Right cardiac atrium (tissue), 5 donors: ENCODE data around the gene ITIH3. TPM values are rescaled to one million over a fixed set of nuclear protein-coding genes. Genes with fewer than 3 reads are reported as not detected.
A peak's percentile ranks its signal among the peaks of the same experiment; 100 is the strongest.
"Not testable (repeated sequence)": the region's sequence is repeated elsewhere in the genome, so short reads cannot be mapped to it uniquely, and the experiment has no call there.

Experiments
- ATAC-seq, 2 donors: fragments of 200-7000 bp; cut with Tn5 transposase; one replicate each; pipeline versions ENCODE4 v1.8.0 to v1.9.1; 2020; ENCODE audit warnings: moderate library complexity in 2 of 2, mild to moderate bottlenecking in 1 of 2
- DNase-seq, 3 donors: peaks; one replicate each; pipeline ENCODE4 v3.0.0-alpha.2; 2020
- H3K27ac ChIP-seq: one replicate; pipeline ENCODE4 v1.5.1; 2013; ENCODE audit warnings: mild to moderate bottlenecking, low read length, control low read depth, moderate library complexity
- H3K27me3 ChIP-seq: one replicate; pipeline ENCODE4 v1.6.1; 2013; ENCODE audit not compliant: control insufficient read depth, insufficient read depth
- H3K4me1 ChIP-seq: one replicate; pipeline ENCODE4 v1.6.1; 2013; ENCODE audit warnings: low read length; ENCODE audit not compliant: control insufficient read depth, insufficient read depth
- H3K4me3 ChIP-seq: one replicate; pipeline ENCODE4 v1.5.1; 2013; ENCODE audit warnings: low read length, control low read depth
- H3K9me3 ChIP-seq: one replicate; pipeline ENCODE4 v1.6.1; 2013; ENCODE audit warnings: low read length; ENCODE audit not compliant: control insufficient read depth
- WGBS: extraction: QIAGEN DNeasy Blood & Tissue Kit; methylation state at CpG from one replicate; pipeline ENCODE4 v1.1.7; 2013; 5-methylcytosine and 5-hydroxymethylcytosine counted together
- intact Hi-C, 4 donors: fragments of 100-400 bp; cut with DNase I; formaldehyde crosslinking; loops; one replicate each; pipeline versions ENCODE4 v1.11.0 to v1.14.0; 2022 to 2023
- polyA plus RNA-seq: library from polyadenylated mRNA; stranded (reverse); fragments of 200-250 nt; gene quantifications from one replicate; pipeline ENCODE4 v1.2.3, GENCODE V29; 2013
- total RNA-seq, 4 donors: library from RNA; stranded (reverse); fragmentation: NEBNext Ultra II Directional; extraction: Animal tissue kit (Norgen Biotek cat#: 25700); gene quantifications; one replicate each; pipeline ENCODE4 v1.2.1, GENCODE V29; 2021
- donor health status: healthy with polysubstance abuse.
- donor health status: DM: no; HTN: yes; CAD: no.
- donor health status: DM: no; HTN: no; CAD: no.
- donor health status: DM: no; HTN: yes; CAD: no; lungs with severe emphysema.
- donor health status: DM: yes; HTN: yes; CAD: no.

Gene ITIH3
- total and polyA plus RNA-seq, 5 donors: 0.21 to 1.8 (median 0.51) TPM

DNA sequence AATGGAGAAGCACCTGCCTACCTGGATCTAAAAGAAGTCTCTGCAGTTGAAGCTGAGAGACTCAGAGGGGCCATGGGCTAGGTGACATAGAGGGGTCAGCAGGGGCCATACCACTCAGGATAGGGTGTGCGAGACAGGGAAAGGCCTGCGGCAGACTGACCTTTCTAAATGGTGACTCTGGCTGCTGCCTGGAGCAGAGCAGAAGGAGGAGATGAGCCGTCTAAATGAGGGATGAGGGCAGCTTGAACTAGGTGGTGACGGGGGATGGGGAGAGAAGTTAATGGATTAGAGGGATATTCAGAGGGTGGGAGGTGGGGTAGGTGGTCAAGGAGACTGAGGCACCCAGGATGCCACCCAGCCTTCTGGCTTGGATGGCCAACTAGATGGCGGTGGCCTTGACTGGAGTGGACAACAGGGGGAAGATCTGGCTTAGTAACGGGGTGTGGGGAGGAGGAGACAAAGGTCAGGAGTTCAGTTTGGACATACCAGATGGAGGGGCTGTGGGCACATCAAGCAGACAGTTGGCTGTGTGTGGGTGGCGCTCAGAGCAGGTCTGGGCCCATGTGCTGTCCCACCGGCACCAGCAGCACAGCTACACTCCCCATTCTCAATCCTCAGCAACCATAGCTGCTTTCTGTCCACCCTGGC is 20.4 kb upstream of the ITIH3 start:
- WGBS: 73% methylated on average over 8 of the region's 8 CpGs
- H3K4me3 ChIP-seq: no peak overlapping the region

DNA sequence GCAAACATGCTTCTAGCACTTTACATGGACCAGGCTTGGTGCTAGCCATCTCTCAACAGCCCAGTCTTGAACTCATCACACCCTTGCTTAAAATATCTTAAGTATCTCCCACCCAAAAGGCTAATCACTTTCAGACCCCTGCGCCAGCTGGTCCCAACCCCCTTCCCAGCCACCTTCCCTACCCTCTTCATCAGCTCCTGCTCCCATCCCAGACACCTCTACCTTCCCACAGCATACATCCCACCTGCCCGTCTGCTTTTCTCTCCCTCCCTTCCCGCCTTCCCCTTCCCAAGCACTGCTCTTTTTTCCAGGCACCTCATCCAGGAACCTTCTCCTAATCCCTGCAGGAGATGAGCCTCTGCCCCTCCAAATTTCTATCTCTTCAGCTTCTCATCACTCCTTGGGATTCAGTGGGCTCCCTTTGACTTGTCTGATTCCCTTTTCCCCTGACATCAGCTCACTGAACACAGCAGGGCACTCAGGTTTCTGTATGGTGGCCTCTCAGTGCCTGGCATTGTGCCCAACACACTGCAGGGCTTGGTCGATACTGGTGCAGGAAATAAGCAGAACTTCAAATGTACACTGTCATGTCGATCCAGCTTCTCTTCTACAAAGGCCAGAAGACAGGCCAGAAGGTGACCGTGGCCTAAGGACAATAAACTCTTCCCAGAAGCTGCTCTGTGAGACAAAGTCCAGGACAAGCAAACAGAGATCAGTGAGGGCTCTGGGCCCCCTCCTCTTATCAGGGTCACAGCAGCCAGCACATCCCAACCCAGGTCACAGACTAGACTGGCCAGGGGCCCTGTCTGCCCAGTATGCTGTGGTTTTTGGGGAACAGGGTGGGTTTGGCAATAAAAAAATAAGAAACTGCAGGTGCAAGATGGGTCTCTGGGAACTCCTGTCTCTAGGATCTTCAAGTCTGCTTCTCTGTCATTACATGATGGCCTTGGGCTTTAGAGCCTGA is 19.4 kb upstream of the ITIH3 start:
- Histone ChIP-seq H3K4me3 (no peak overlapping the region), H3K27ac (no peak overlapping the region), H3K9me3 (no peaks in the 10 kb centered on the region), H3K4me1 (no peaks in the 10 kb centered on the region), H3K27me3 (no peaks in the 10 kb centered on the region)
- intact Hi-C loops: no loop called here
- 40% methylated on average over 6 of the region's 6 CpGs for WGBS
- ATAC-seq (no peak), DNase-seq (no peak)

More for the DNA sequence above, 20.4 kb upstream of the ITIH3 start:
- H3K27me3 ChIP-seq: no peaks in the 10 kb centered on the region
- ATAC-seq (no peak), DNase-seq (no peak)
- intact Hi-C loops: no loop called here
- no peaks in the 10 kb centered on the region for H3K4me1 ChIP-seq
- no peaks in the 10 kb centered on the region for H3K9me3 ChIP-seq
- no peak overlapping the region for H3K27ac ChIP-seq

DNA sequence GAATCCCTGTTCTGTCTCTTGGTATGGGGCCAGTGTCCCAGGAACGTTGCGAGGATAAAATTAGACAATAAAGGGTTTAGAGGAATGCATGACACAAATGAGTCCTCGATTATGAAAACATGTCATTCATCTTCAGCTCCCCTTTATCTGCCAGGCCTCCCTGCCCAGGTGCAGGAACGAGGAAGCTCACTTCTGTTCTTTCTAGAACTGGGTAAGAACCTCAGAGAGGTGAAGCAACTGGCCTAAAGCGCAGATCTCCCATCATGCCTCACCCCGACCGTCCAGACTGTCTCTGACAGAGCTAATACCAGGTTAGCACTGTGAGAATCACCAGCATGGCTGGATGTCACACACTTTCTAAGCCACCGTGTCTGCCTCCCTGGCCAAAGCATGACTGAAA is 18.7 kb upstream of the ITIH3 start:
- WGBS: 59% methylated on average over 8 of the region's 8 CpGs
- Histone ChIP-seq H3K4me1 (no peaks in the 10 kb centered on the region), H3K27ac (no peak overlapping the region), H3K9me3 (no peaks in the 10 kb centered on the region), H3K4me3 (no peak overlapping the region), H3K27me3 (no peaks in the 10 kb centered on the region)
- ATAC-seq (no peak), DNase-seq (no peak)
- intact Hi-C loops: no loop called here

DNA sequence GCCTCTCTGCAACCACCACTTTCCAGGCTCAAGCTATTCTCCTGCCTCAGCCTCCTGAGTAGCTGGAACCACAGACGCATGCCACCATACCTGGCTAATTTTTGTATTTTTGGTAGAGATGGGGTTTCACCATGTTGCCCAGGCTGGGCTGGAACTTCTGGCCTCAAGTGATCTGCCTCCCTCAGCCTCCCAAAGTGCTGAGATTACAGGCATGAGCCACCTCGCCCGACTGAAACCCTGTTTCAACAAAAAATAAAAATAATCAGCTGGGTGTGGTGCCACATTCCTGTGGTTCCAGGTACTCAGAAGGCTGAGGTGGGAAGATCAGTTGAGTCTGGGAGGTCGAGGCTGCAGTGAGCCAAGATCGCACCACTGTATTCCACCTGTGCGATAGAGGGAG is 18.1 kb upstream of the ITIH3 start:
- ATAC-seq, H3K9me3 ChIP-seq, H3K27me3 ChIP-seq, H3K27ac ChIP-seq, H3K4me1 ChIP-seq, intact Hi-C loops, H3K4me3 ChIP-seq, DNase-seq: not testable (repeated sequence)
- WGBS: 81% methylated on average over 6 of the region's 6 CpGs

DNA sequence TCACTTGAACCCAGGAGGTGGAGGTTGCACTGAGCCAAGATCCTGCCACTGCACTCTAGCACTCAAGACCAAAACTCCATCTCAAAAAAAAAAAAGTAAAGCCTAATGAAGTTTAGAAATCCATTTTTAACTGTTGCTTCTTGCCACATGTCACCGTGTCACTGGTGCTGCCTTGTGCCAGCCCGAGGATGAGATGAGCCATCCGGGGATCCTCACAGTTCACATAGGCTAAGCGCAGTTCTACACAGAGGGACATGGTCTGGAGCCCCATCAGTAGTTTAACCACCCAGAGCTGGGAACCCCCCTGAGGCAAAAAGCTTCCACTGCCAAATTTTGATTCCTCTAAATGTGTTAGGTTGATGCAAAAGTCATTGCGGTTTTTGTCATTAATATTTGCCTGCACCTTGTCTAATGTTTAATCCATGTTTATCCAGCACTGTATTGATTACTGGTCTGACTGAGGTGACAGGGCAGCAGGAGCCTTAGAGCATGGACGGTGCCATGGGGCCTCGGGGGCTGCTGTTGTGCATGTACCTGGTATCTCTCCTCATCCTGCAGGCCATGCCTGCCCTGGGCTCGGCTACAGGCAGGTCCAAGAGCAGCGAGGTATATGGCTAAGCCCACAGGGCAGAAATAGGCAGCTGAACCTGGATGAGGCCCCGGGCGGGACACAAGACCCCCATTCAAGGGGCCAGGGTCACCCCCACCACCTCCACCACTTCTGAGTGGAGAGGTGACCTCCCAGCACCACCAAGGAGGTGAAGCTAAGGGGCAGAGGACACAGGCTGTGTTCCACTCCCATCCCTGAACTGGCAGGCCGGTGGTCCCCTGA is 17.3 kb upstream of the ITIH3 start, which contains the start of gene ITIH1:
ITIH1 (plus strand) TSS at position 473 of the 832 bp plus-strand sequence; CDS start at position 490, 17 bp downstream.
- Histone ChIP-seq H3K9me3 (no peaks in the 10 kb centered on the region), H3K4me1 (no peaks in the 10 kb centered on the region), H3K4me3 (no peak within 1 kb of the TSS), H3K27me3 (no peaks in the 10 kb centered on the region), H3K27ac (no peak within 1 kb of the TSS)
- ATAC-seq (no peak), DNase-seq (no peak)
- WGBS: 89% methylated on average over 12 of the region's 12 CpGs
- intact Hi-C loops: no loop called here

DNA sequence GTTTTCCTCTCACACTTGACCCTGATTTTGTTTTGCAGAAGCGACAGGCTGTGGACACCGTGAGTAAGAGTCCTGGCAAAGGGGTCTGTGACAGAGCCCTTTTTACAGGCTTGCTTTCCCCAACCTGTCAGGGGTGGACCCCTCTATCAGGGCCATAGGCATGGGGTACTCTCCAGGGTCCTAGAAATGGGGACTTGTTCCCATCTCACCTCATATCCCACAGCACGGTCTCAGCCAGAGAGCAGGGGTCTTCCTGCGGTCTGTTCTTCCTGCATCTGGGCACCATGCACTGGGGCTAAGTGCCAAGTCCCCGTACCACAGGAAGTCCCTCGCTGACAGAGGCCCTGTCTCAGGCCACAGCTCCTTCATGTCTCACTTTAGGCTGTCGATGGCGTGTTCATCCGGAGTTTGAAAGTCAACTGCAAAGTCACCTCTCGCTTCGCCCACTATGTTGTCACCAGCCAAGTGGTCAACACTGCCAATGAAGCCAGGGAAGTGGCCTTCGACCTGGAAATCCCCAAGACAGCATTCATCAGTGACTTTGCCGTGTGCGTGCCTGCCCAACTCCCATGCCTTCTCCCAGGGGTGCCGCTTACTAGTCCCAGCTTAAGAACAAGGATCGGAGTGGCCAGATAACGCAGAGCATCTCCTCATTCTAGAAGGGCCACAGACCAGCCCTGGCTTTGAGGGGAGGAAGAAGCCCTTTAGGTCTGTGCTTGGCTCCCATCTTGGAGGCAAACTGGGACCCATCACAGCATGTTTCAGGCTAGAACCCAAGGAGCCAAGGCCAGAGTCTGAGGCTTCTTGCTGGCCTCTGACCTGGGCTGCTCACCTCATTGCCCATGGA is 16.4 kb upstream of the ITIH3 start:
- 61% methylated on average over 17 of the region's 17 CpGs for WGBS
- Histone ChIP-seq H3K9me3 (no peaks in the 10 kb centered on the region), H3K27me3 (no peaks in the 10 kb centered on the region), H3K4me1 (no peaks in the 10 kb centered on the region), H3K27ac (no peak overlapping the region), H3K4me3 (no peak overlapping the region)
- no peak for DNase-seq
- intact Hi-C loops: no loop called here
- no peak for ATAC-seq

DNA sequence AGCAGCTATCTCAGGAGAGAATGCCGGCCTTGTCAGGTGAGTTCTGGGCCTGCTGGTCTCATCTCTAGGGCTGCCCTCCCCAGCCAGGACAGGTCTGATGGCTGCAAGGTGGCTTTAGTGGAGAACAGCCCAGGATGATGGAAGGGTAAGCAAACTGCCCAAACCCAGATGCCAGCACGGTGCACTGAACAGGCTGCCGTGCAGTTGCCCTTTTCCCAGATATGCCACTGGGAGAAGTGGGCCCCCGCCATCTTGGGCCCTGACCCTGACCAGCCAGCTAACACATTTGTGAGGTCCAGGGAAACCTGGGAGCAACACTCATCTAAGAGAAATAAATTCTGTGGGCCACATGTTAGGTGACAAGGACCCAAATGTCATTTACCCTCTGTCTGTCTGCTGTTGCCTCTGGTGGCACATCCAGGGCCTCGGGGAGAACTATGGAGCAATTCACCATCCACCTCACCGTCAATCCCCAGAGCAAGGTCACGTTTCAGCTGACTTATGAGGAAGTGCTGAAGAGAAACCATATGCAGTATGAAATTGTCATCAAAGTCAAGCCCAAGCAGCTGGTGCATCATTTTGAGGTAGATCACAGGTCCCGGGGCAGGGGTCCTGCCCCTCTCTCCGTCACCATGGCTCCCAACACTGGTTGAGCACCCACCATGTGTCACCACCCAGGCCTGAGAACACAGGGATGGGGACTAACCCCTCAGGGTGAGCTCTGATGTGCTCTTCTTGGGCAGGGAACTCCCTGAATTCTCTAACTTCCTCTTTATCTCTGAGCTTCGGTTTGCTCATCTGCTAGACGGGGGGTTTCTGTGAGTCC is 15.4 kb upstream of the ITIH3 start:
- Histone ChIP-seq H3K27me3 (no peaks in the 10 kb centered on the region), H3K4me1 (no peaks in the 10 kb centered on the region), H3K9me3 (no peaks in the 10 kb centered on the region), H3K27ac (no peak overlapping the region), H3K4me3 (no peak overlapping the region)
- ATAC-seq: no peak
- 70% methylated on average over 11 of the region's 11 CpGs for WGBS
- intact Hi-C loops: no loop called here
- DNase-seq: no peak

DNA sequence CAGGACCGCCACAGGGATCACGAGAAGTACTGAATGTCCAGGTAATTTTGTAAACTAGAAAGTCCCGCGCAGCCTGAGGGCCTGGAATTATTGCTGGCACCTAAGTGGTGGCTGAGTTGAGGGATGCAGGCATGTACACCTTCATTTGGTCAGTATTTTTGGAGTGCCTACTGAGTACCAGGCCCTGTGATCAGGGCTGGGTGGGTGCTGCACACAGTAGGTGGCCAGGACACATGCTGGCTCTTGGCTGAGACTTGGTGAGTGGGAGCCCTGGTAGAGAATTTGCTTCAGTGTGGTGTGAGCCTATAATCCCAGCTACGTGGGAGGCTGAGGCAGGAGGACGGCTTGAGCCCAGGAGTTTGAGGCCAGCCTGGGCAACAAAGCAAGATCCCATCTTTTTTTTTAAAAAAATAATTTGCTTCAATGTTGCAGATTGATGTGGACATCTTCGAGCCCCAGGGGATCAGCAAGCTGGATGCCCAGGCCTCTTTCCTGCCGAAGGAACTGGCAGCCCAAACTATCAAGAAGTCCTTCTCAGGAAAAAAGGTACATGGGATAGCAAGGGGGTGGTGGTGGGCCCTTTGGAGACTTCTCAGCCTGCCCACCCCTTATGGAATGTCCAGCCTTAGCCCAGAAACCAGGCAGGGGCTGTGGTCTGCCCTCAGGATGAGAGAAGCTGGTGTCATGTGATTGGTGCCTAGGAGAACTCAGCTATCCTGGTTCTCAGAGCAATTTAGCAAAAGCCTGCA is 14.6 kb upstream of the ITIH3 start:
- no peaks in the 10 kb centered on the region for H3K9me3 ChIP-seq
- H3K27ac ChIP-seq: no peak overlapping the region
- ATAC-seq (no peak), DNase-seq (peak in 1 of 3 donors; percentile 16)
- intact Hi-C loops: no loop called here
- no peaks in the 10 kb centered on the region for H3K27me3 ChIP-seq
- 84% methylated on average over 8 of the region's 8 CpGs for WGBS
- no peaks in the 10 kb centered on the region for H3K4me1 ChIP-seq
- no peak overlapping the region for H3K4me3 ChIP-seq

DNA sequence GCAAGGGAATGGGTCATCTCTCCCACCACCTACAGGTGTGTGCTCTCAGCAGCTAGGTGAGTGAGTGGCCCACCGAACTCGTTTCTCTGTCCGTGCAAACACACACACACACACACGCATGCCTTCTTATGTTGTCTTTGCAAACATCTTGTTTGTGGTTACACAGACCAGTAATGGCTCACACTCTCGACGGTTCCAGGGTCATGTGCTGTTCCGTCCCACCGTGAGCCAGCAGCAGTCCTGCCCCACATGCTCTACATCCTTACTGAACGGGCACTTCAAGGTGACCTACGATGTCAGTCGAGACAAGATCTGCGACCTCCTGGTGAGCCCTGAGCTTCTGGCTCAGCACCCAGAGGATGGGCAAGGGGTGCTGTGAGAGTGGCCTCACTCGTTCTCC is 12.9 kb upstream of the ITIH3 start:
- WGBS: 65% methylated on average over 13 of the region's 13 CpGs
- no peaks in the 10 kb centered on the region for H3K9me3 ChIP-seq
- ATAC-seq (no peak), DNase-seq (no peak)
- no peaks in the 10 kb centered on the region for H3K27me3 ChIP-seq
- no peak overlapping the region for H3K4me3 ChIP-seq
- H3K27ac ChIP-seq: no peak overlapping the region
- intact Hi-C loops: no loop called here
- H3K4me1 ChIP-seq: no peaks in the 10 kb centered on the region
